HepG2 (cell line): ENCODE measurements around the gene TMEM141. TPM values are rescaled to one million over a fixed set of nuclear protein-coding genes. Genes with fewer than 3 reads are reported as not detected.
A peak's percentile ranks its signal among the peaks of the same experiment; 100 is the strongest.

Source experiments
- BHLHE40 ChIP-seq: IDR thresholded peaks from 2 replicates; pipeline ENCODE4 v1.6.1; 2011; ENCODE audit warnings: low read length, improper control_type of control experiment
- CEBPG ChIP-seq: IDR thresholded peaks from 2 replicates; pipeline ENCODE4 v1.6.1; 2016
- FOXA3 ChIP-seq: IDR thresholded peaks from 2 replicates; pipeline ENCODE4 v1.6.1; 2016; ENCODE audit warnings: missing genetic modification reagents, missing compliant biosample characterization
- FOXC1 ChIP-seq: sonication (generic); formaldehyde crosslinking; IDR thresholded peaks from 2 replicates; pipeline ENCODE4 v1.8.0; 2022; ENCODE audit warnings: mild to moderate bottlenecking, missing genetic modification reagents, borderline replicate concordance
- HDAC1 ChIP-seq: sonication (generic); formaldehyde crosslinking; IDR thresholded peaks from 2 replicates; pipeline ENCODE4 v1.5.1; 2020; ENCODE audit warnings: mild to moderate bottlenecking, missing genetic modification reagents
- MTF1 ChIP-seq: sonication (generic); formaldehyde crosslinking; IDR thresholded peaks from 2 replicates; pipeline ENCODE4 v1.5.0; 2020; ENCODE audit warnings: missing genetic modification reagents
- REPIN1 ChIP-seq: sonication (generic); formaldehyde crosslinking; IDR thresholded peaks from 2 replicates; pipeline ENCODE4 v1.8.0; 2022; ENCODE audit warnings: missing genetic modification reagents, low read depth, mild to moderate bottlenecking, borderline replicate concordance
- RXRB ChIP-seq: IDR thresholded peaks from 2 replicates; pipeline ENCODE4 v1.6.1; 2016; ENCODE audit warnings: borderline replicate concordance, missing genetic modification reagents, missing compliant biosample characterization
- SKIL ChIP-seq: sonication (generic); formaldehyde crosslinking; IDR thresholded peaks from 2 replicates; pipeline ENCODE4 v1.8.0; 2022; ENCODE audit warnings: missing genetic modification reagents, mild to moderate bottlenecking, moderate library complexity, borderline replicate concordance
- TMF1 ChIP-seq: sonication (generic); formaldehyde crosslinking; IDR thresholded peaks from 2 replicates; pipeline ENCODE4 v1.8.1; 2022; ENCODE audit warnings: low read depth, missing genetic modification reagents
- ZBTB33 ChIP-seq: sonication (generic); formaldehyde crosslinking; IDR thresholded peaks from 2 replicates; pipeline ENCODE4 v1.4.0; 2020; ENCODE audit warnings: missing genetic modification reagents
- ZBTB7A ChIP-seq: sonication (generic); formaldehyde crosslinking; IDR thresholded peaks from 2 replicates; pipeline ENCODE4 v1.8.0; 2022; ENCODE audit warnings: mild to moderate bottlenecking, missing genetic modification reagents
- ZNF20 ChIP-seq: sonication (generic); formaldehyde crosslinking; IDR thresholded peaks from 2 replicates; pipeline ENCODE4 v1.4.0; 2020; ENCODE audit warnings: mild to moderate bottlenecking, moderate library complexity, missing genetic modification reagents
- ZNF230 ChIP-seq: sonication (generic); formaldehyde crosslinking; IDR thresholded peaks from 2 replicates; pipeline ENCODE4 v1.4.0; 2020; ENCODE audit warnings: mild to moderate bottlenecking, missing genetic modification reagents
- ZNF280D ChIP-seq: sonication (generic); formaldehyde crosslinking; IDR thresholded peaks from 2 replicates; pipeline ENCODE4 v1.5.1; 2020; ENCODE audit warnings: mild to moderate bottlenecking, missing genetic modification reagents
- ZNF788 ChIP-seq: sonication (generic); formaldehyde crosslinking; IDR thresholded peaks from 2 replicates; pipeline ENCODE4 v1.5.0; 2020; ENCODE audit warnings: mild to moderate bottlenecking, missing genetic modification reagents, borderline replicate concordance
- ZNF878 ChIP-seq: sonication (generic); formaldehyde crosslinking; IDR thresholded peaks from 2 replicates; pipeline ENCODE4 v1.8.1; 2023; ENCODE audit warnings: mild to moderate bottlenecking, missing genetic modification reagents, moderate library complexity
- polyA plus RNA-seq, 8 experiments: library from polyadenylated mRNA; depleted of rRNA in 3 of 8; stranded (reverse) in 7 of 8; unstranded in 1 of 8; fragments of >200 nt; fragmentation: Illumina TruSeq in 4 of 8; extraction: Trizol in 4 of 8; gene quantifications; 2 replicates each; pipeline versions ENCODE4 v1.2.1 to v1.2.3, GENCODE V29; 2011 to 2016; ENCODE audit warnings: low read depth in 4 of 8, missing spikeins in 1 of 8, mixed read lengths in 1 of 8; ENCODE audit not compliant: insufficient read depth in 1 of 8
- total RNA-seq, 5 experiments: library from RNA; depleted of rRNA; stranded (reverse); fragments of >200 nt; fragmentation: Illumina TruSeq; extraction: Trizol; gene quantifications; 2 replicates each; pipeline ENCODE4 v1.2.3, GENCODE V29; 2016; ENCODE audit warnings: low read depth in 1 of 5
- TF ChIP-seq, protein P1 (sequence below): IDR thresholded peaks from 2 replicates; pipeline ENCODE4 v1.6.1; 2018; ENCODE audit warnings: missing genetic modification reagents, mild to moderate bottlenecking, missing compliant biosample characterization
- TF ChIP-seq, protein P2 (sequence below): sonication (generic); formaldehyde crosslinking; conservative IDR thresholded peaks from 2 replicates; pipeline ENCODE4 v1.5.0; 2020; ENCODE audit warnings: missing genetic modification reagents

The TMEM141 gene
- total and polyA plus RNA-seq, 2 of the 13 experiments (the other 11 are each of a cell fraction or from before 2014, with no cell fraction given): 81.0 to 202 TPM

GRCh38 chr9:136787690-136788400 lies 3.3 kb upstream of the TMEM141 start (continued):
- TF ChIP-seq, protein P1, sequence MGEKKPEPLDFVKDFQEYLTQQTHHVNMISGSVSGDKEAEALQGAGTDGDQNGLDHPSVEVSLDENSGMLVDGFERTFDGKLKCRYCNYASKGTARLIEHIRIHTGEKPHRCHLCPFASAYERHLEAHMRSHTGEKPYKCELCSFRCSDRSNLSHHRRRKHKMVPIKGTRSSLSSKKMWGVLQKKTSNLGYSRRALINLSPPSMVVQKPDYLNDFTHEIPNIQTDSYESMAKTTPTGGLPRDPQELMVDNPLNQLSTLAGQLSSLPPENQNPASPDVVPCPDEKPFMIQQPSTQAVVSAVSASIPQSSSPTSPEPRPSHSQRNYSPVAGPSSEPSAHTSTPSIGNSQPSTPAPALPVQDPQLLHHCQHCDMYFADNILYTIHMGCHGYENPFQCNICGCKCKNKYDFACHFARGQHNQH (CRISPR knock-in tag): peak; percentile 27; the same call in 1 of the 2 replicates
- TF ChIP-seq ZNF230: peak; percentile 42; the same call in 1 of the 2 replicates
- TF ChIP-seq FOXA3 (CRISPR knock-in tag): peak; percentile 53
- peak; percentile 31; the same call in 1 of the 2 replicates for TF ChIP-seq RXRB (CRISPR knock-in tag)
- peak; percentile 47; the same call in 1 of the 2 replicates for TF ChIP-seq FOXC1
- peak; percentile 49; the same call in 1 of the 2 replicates for TF ChIP-seq ZNF788 (CRISPR knock-in tag)
- peak; percentile 56; the same call in 1 of the 2 replicates for TF ChIP-seq HDAC1
- peak; percentile 65; the same call in 1 of the 2 replicates for TF ChIP-seq ZNF280D (CRISPR knock-in tag)
- no peak for TF ChIP-seq MTF1 (CRISPR knock-in tag)
- no peak for TF ChIP-seq TMF1 (CRISPR knock-in tag)
- TF ChIP-seq SKIL: no peak
- TF ChIP-seq ZBTB33 (CRISPR knock-in tag): peak; percentile 37; the same call in 1 of the 2 replicates
- peak; percentile 57; the same call in 1 of the 2 replicates for TF ChIP-seq REPIN1 (CRISPR knock-in tag)
- peak; percentile 60; the same call in 1 of the 2 replicates for TF ChIP-seq ZNF878
- TF ChIP-seq CEBPG (CRISPR knock-in tag): no peak
- 0 out of 2 replicates have a peak, but pooled peaks have one; percentile 35 for TF ChIP-seq ZNF20 (CRISPR knock-in tag)
- no peak for TF ChIP-seq BHLHE40
- TF ChIP-seq, protein P2, sequence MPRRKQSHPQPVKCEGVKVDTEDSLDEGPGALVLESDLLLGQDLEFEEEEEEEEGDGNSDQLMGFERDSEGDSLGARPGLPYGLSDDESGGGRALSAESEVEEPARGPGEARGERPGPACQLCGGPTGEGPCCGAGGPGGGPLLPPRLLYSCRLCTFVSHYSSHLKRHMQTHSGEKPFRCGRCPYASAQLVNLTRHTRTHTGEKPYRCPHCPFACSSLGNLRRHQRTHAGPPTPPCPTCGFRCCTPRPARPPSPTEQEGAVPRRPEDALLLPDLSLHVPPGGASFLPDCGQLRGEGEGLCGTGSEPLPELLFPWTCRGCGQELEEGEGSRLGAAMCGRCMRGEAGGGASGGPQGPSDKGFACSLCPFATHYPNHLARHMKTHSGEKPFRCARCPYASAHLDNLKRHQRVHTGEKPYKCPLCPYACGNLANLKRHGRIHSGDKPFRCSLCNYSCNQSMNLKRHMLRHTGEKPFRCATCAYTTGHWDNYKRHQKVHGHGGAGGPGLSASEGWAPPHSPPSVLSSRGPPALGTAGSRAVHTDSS: no peak
- TF ChIP-seq ZBTB7A: peak; percentile 59; the same call in 1 of the 2 replicates
